ENCODE measurements around the gene RNASEH2B. TPM values are rescaled to one million over a fixed set of nuclear protein-coding genes. Genes with fewer than 3 reads are reported as not detected.

Gene RNASEH2B
- total and polyA plus RNA-seq, 2 of the 8 experiments (the other 6 are each of a cell fraction or from before 2014, with no cell fraction given) = 19.3 to 43.9 TPM

DNA sequence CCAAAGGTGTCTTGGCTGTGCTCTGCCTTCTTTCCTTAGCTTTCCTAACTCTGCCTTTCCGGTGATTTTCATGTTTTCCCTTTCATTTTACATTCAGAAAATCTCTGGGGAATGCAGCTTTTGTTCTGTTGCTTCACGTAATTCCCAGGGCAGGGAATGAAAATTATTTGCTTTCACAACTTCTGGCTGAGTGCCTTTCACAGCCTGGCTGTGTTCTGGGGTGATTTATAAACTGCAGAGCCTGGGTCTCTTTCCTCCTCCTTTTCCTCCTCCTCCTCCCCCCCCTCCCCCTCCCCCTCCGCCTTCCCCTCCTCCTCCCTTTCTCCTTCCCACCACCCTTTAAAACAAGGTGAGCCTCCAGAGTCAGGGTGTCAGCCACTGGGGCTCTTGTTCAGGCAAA, 84.3 kb downstream of the RNASEH2B start (continued):
- TF ChIP-seq SIN3A (conservative IDR thresholded peaks at IDR 0.05 in 1 of 2, IDR thresholded peaks at IDR 0.05 in 1 of 2; ENCODE audit: low read depth in 1 of 2, low read length in 2 of 2) (no peak), CBX5 (IDR thresholded peaks at IDR 0.05; ENCODE audit: low read depth, low read length) (no peak)

Measured in H1 (cell line).